SH-SY5Y (cell line): ENCODE results near the gene TMPRSS11D.

Experiments used
- GATA2 ChIP-seq: IDR thresholded peaks from 2 replicates; pipeline ENCODE4 v1.6.1; 2011; ENCODE audit warnings: mild to moderate bottlenecking, low read depth, low read length
- GATA3 ChIP-seq: IDR thresholded peaks from 2 replicates; pipeline ENCODE4 v1.6.1; 2011; ENCODE audit warnings: low read depth, mild to moderate bottlenecking, low read length, moderate library complexity

TMPRSS11D gene

GRCh38 chr4:67907650-67908049, 23.8 kb upstream of the TMPRSS11D start:
- TF ChIP-seq GATA2 (no peak), GATA3 (no peak)

GRCh38 chr4:67899096-67899495, 15.3 kb upstream of the TMPRSS11D start:
- no peak for TF ChIP-seq GATA2
- TF ChIP-seq GATA3 = no peak

DNA sequence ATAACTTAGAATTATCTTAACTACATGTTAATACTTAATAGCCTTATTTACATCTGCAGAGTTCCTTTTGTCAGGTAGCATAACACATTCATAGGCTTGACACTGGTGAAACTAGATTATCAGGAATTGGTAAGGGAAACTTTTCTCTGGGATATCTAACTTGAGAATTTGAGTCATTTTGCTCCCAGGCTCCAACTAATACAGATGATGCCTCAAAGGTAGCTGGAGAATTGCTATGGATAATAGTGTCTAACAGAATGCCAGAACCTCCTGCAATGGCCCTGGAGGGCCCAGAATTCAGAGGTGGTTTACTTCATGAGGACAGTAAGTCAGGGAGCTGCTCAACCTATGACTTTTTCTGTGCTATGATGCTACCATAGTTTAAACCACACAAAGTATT, 13.9 kb upstream of the TMPRSS11D start:
- TF ChIP-seq GATA2 (no peak), GATA3 (no peak)

GRCh38 chr4:67896421-67897065, 12.7 kb upstream of the TMPRSS11D start:
- TF ChIP-seq GATA3 (no peak), GATA2 (no peak)

- no peak for TF ChIP-seq GATA2
- no peak for TF ChIP-seq GATA3
Measured at GRCh38 chr4:67894659-67895058, 10.9 kb upstream of the TMPRSS11D start.

DNA sequence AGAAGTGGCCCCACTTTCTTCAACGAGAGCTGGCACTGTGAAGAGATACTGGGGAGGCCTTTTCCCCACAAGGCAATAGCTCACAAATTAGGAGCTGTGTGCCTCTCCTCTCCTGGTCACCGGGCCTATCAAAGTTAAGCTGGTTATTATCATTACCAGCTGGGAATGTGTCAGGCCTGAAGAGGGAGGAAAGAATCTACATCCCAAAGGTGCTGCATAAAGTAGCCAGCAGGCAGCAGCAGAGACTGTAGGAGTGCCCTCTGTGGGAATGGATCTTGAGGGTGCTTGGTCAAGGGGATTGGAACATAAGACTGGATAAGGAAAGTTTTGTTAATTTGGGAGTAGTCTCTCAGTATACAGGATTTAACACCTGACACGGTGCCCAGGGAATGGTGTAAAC, 9.1 kb upstream of the TMPRSS11D start:
- no peak for TF ChIP-seq GATA3
- no peak for TF ChIP-seq GATA2

DNA sequence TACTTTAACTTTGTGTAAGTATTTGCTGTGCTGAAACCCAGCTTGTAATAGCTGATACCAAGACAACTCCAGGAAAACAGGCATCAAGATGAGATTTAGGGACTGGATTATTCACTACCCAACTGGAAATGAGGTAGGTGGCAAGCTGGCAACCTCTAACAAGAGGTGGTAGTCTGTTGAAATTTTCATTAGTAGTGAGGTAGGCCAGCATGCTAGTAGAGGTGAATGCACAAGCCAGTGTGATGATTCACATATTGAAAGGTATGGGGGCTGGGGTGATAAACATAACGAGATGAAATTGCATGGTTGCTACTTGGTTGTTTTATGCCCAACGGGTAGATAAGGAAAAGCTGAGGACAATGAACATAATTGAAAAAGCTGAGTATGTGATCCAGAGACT, 8.5 kb upstream of the TMPRSS11D start:
- TF ChIP-seq GATA2 = no peak
- no peak for TF ChIP-seq GATA3

- TF ChIP-seq GATA3 (no peak), GATA2 (no peak)
Measured at GRCh38 chr4:67891645-67892044, 7.8 kb upstream of the TMPRSS11D start.

GRCh38 chr4:67886281-67886680, 2.5 kb upstream of the TMPRSS11D start:
- TF ChIP-seq GATA2 = no peak
- no peak for TF ChIP-seq GATA3

GRCh38 chr4:67885762-67886161, 2.0 kb upstream of the TMPRSS11D start:
- TF ChIP-seq GATA2 (no peak), GATA3 (no peak)

- TF ChIP-seq GATA2 = no peak
- no peak for TF ChIP-seq GATA3
Measured at GRCh38 chr4:67884701-67885100, 899 bp upstream of the TMPRSS11D start.

- TF ChIP-seq GATA2 (no peak), GATA3 (no peak)
Measured at GRCh38 chr4:67883458-67883857, 344 bp downstream of the TMPRSS11D start.

DNA sequence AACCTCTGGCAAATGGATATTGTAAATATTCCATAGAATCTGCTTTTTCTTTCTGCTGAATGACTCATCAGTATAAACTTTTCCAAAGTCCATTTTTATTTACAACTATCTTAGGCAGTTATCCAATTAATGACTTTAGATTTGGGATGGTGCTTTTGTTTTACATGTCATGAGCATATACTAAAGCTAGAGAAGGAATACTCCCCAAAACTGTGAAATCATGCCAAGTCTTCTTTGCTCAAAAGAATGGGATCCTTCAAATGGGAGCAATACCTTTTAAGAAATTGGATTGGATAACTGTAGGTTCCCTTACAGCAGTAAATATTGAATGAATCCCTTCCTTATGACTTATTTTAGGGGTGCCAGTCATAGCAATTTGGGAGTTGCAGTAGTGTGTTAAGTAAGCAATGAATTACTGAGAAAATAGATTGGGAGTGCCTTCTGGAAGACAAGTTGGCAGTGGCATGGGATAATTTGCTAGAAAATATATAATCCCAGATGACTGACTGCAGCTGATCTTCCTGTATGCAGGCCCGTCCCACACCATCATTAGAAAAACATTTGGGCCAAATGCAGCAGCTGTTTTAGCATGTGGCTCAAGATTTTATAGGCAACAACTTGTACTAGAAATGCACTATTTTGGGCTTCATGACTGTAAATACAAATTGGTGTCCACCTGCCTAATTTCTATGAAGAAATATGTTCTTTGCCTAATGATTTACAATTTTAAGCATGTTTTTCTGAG, 2.8 kb downstream of the TMPRSS11D start:
- no peak for TF ChIP-seq GATA2
- TF ChIP-seq GATA3 = no peak

GRCh38 chr4:67879486-67879885, 4.3 kb downstream of the TMPRSS11D start:
- TF ChIP-seq GATA3 = no peak
- TF ChIP-seq GATA2 = no peak

GRCh38 chr4:67877086-67877485, 6.7 kb downstream of the TMPRSS11D start:
- TF ChIP-seq GATA2 = no peak
- TF ChIP-seq GATA3 = no peak
